ENCODE results near the gene HAL. TPM values are rescaled to one million over a fixed set of nuclear protein-coding genes. Genes with fewer than 3 reads are reported as not detected.

Gene HAL
- total RNA-seq, 2 experiments from 2014 or later, result 0.25 to 0.95 TPM

- intact Hi-C loops (cut with DNase I, micrococcal nuclease), result loop anchor here in 1 of 2 experiments (10.0 kb wide), 1 partner anchor 879 kb away; no protein-coding TSS in a partner anchor
- peaks cover 2% of the 10 kb centered on the region for H3K4me1 ChIP-seq (ENCODE audit: insufficient read depth, low read length)
- no peaks in the 10 kb centered on the region for H3K27me3 ChIP-seq (ENCODE audit: control insufficient read depth in 1 of 2, insufficient read depth in 2 of 2, low read length in 2 of 2)
- H3K4me3 Mint-ChIP-seq, result no peak overlapping the region
- POLR2A ChIA-PET, result no interaction called here
- H3K27ac ChIP-seq (ENCODE audit: low read depth in 1 of 2, low read length in 2 of 2), result no peak overlapping the region
- no peaks in the 10 kb centered on the region for H3K27me3 Mint-ChIP-seq
- H3K9me3 Mint-ChIP-seq, result no peaks in the 10 kb centered on the region
- DNase-seq (no peak), ATAC-seq (ENCODE audit: poor library complexity) (no peak)
- no peaks in the 10 kb centered on the region for H3K36me3 ChIP-seq (ENCODE audit: insufficient read depth, low read length)
- TF ChIP-seq CTCF (IDR thresholded peaks at IDR 0.05), result no peak
- H3K27ac Mint-ChIP-seq, result no peak overlapping the region
- H3K36me3 Mint-ChIP-seq (ENCODE audit: low read depth), result no peaks in the 10 kb centered on the region
- no peak overlapping the region for H3K4me3 ChIP-seq (ENCODE audit: low read length)
- H3K9me3 ChIP-seq (ENCODE audit: control insufficient read depth in 1 of 2, insufficient read depth in 1 of 2, low read length in 2 of 2), result no peaks in the 10 kb centered on the region
- CTCF ChIA-PET, result no interaction called here
- H3K4me1 Mint-ChIP-seq (ENCODE audit: low read depth), result no peaks in the 10 kb centered on the region
These were observed 2.2 kb downstream of the HAL start for GRCh38 chr12:95993907-95994306.

- TF ChIP-seq CTCF (IDR thresholded peaks at IDR 0.05), result no peak
- H3K4me3 ChIP-seq (ENCODE audit: low read length), result no peak overlapping the region
- H3K9me3 Mint-ChIP-seq, result no peaks in the 10 kb centered on the region
These were observed 6.0 kb downstream of the HAL start for GRCh38 chr12:95990136-95990535.

GRCh38 chr12:95989504-95990123, 6.5 kb downstream of the HAL start:
- no peaks in the 10 kb centered on the region for H3K36me3 Mint-ChIP-seq (ENCODE audit: low read depth)
- Histone ChIP-seq H3K27ac (ENCODE audit: low read depth in 1 of 2, low read length in 2 of 2) (no peak overlapping the region), H3K9me3 (ENCODE audit: control insufficient read depth in 1 of 2, insufficient read depth in 1 of 2, low read length in 2 of 2) (no peaks in the 10 kb centered on the region), H3K36me3 (ENCODE audit: insufficient read depth, low read length) (no peaks in the 10 kb centered on the region), H3K4me1 (ENCODE audit: insufficient read depth, low read length) (no peaks in the 10 kb centered on the region), H3K27me3 (ENCODE audit: control insufficient read depth in 1 of 2, insufficient read depth in 2 of 2, low read length in 2 of 2) (no peaks in the 10 kb centered on the region), H3K4me3 (ENCODE audit: low read length) (no peak overlapping the region)
- DNase-seq, result no peak
- no peak for ATAC-seq (ENCODE audit: poor library complexity)
- intact Hi-C loops (cut with DNase I, micrococcal nuclease), result loop anchor here in 1 of 2 experiments (10.0 kb wide), 1 partner anchor 875 kb away; no protein-coding TSS in a partner anchor
- ChIA-PET CTCF (interaction anchor here (0.6 to 2.7 kb wide), 2 partner anchors 9 to 11 kb away, joined by 4 to 13 read pairs; no protein-coding TSS in a partner anchor), POLR2A (interaction anchor here (0.6 kb wide), 1 partner anchor 46 kb away, joined by 3 read pairs; the partner anchor contains the start of gene LTA4H)
- TF ChIP-seq CTCF (IDR thresholded peaks at IDR 0.05), result no peak
- H3K27ac Mint-ChIP-seq, result no peak overlapping the region
- no peaks in the 10 kb centered on the region for H3K27me3 Mint-ChIP-seq
- H3K4me1 Mint-ChIP-seq (ENCODE audit: low read depth), result no peaks in the 10 kb centered on the region
- no peak overlapping the region for H3K4me3 Mint-ChIP-seq
- no peaks in the 10 kb centered on the region for H3K9me3 Mint-ChIP-seq

More at GRCh38 chr12:95990136-95990535, 6.0 kb downstream of the HAL start:
- ChIA-PET CTCF (interaction anchor here (2.7 kb wide), 1 partner anchor 8 kb away, joined by 13 read pairs; no protein-coding TSS in a partner anchor), POLR2A (interaction anchor here (0.6 kb wide), 1 partner anchor 45 kb away, joined by 3 read pairs; the partner anchor contains the start of gene LTA4H)
- no peak overlapping the region for H3K4me3 Mint-ChIP-seq
- no peak for ATAC-seq (ENCODE audit: poor library complexity)
- no peak for DNase-seq
- Histone ChIP-seq H3K36me3 (ENCODE audit: insufficient read depth, low read length) (no peaks in the 10 kb centered on the region), H3K4me1 (ENCODE audit: insufficient read depth, low read length) (no peaks in the 10 kb centered on the region), H3K9me3 (ENCODE audit: control insufficient read depth in 1 of 2, insufficient read depth in 1 of 2, low read length in 2 of 2) (no peaks in the 10 kb centered on the region), H3K27ac (ENCODE audit: low read depth in 1 of 2, low read length in 2 of 2) (no peak overlapping the region), H3K27me3 (ENCODE audit: control insufficient read depth in 1 of 2, insufficient read depth in 2 of 2, low read length in 2 of 2) (no peaks in the 10 kb centered on the region)
- no peaks in the 10 kb centered on the region for H3K36me3 Mint-ChIP-seq (ENCODE audit: low read depth)
- H3K27me3 Mint-ChIP-seq, result no peaks in the 10 kb centered on the region
- H3K27ac Mint-ChIP-seq, result no peak overlapping the region
- intact Hi-C loops (cut with DNase I, micrococcal nuclease), result loop anchor here in 1 of 2 experiments (10.0 kb wide), 1 partner anchor 875 kb away; no protein-coding TSS in a partner anchor
- no peaks in the 10 kb centered on the region for H3K4me1 Mint-ChIP-seq (ENCODE audit: low read depth)

All from CD4-positive, alpha-beta T cell (primary cell).